Heart left ventricle (tissue), 16 donors: ENCODE results near the gene CLSTN2. TPM values are rescaled to one million over a fixed set of nuclear protein-coding genes. Genes with fewer than 3 reads are reported as not detected.

Experiments
- ATAC-seq, 4 donors: fragments of 200-7000 bp; cut with Tn5 transposase; one replicate each; pipeline ENCODE4 v1.9.1; 2020 to 2022; ENCODE audit warnings: moderate library complexity in 4 of 4, mild to moderate bottlenecking in 3 of 4, moderate number of reproducible peaks in 1 of 4
- DNase-seq, 5 donors: peaks; one replicate each; pipeline ENCODE4 v3.0.0-alpha.2; 2020
- H3K27ac ChIP-seq, 12 donors: fragments of 200-600 bp; sonication (generic) in 4 of 12; one replicate each; pipeline versions ENCODE4 v1.5.0 to v1.8.0; 2016 to 2022; ENCODE audit warnings: mild to moderate bottlenecking in 2 of 12
- H3K27me3 ChIP-seq, 9 donors: fragments of 200-600 bp; sonication (generic) in 2 of 9; one replicate each; pipeline versions ENCODE4 v1.5.1 to v1.8.0; 2016 to 2022; ENCODE audit warnings: mild to moderate bottlenecking in 3 of 9
- H3K36me3 ChIP-seq, 9 donors: fragments of 200-600 bp; sonication (generic) in 2 of 9; one replicate each; pipeline versions ENCODE4 v1.5.0 to v1.8.0; 2018 to 2022; ENCODE audit warnings: mild to moderate bottlenecking in 2 of 9
- H3K4me1 ChIP-seq, 12 donors: fragments of 200-600 bp; sonication (generic) in 4 of 12; one replicate each; pipeline versions ENCODE4 v1.5.0 to v1.8.0; 2016 to 2022; ENCODE audit warnings: mild to moderate bottlenecking in 3 of 12
- H3K4me3 ChIP-seq, 12 donors: fragments of 200-600 bp; sonication (generic) in 4 of 12; one replicate each; pipeline versions ENCODE4 v1.5.0 to v1.8.0; 2017 to 2022; ENCODE audit warnings: mild to moderate bottlenecking in 9 of 12, moderate library complexity in 4 of 12
- H3K9me3 ChIP-seq, 12 donors: fragments of 200-600 bp; sonication (generic) in 4 of 12; one replicate each; pipeline versions ENCODE4 v1.5.0 to v1.8.0; 2016 to 2022; ENCODE audit warnings: mild to moderate bottlenecking in 1 of 12
- CTCF ChIP-seq, 12 donors: fragments of 200-600 bp; sonication (generic) in 4 of 12; IDR thresholded peaks; one replicate each; pipeline versions ENCODE4 v1.5.0 to v1.8.0; 2018 to 2022; ENCODE audit warnings: antibody characterized with exemption in 12 of 12, mild to moderate bottlenecking in 5 of 12
- POLR2A ChIP-seq, 2 donors: fragments of 450-650 bp; IDR thresholded peaks; one replicate each; pipeline ENCODE4 v1.6.1; 2017; ENCODE audit warnings: antibody characterized with exemption in 2 of 2, mild to moderate bottlenecking in 2 of 2, moderate library complexity in 2 of 2
- WGBS, 4 donors: extraction: QIAGEN DNeasy Blood & Tissue Kit in 2 of 4; methylation state at CpG; one replicate each; pipeline versions ENCODE4 v1.1.5 to v1.1.7; 2013 to 2018; 5-methylcytosine and 5-hydroxymethylcytosine counted together
- intact Hi-C, 10 donors: fragments of 100-400 bp; cut with DNase I; formaldehyde crosslinking; loops; one replicate each; pipeline versions ENCODE4 v1.11.1 to v1.14.2; 2022
- polyA plus RNA-seq, 2 donors: library from polyadenylated mRNA; stranded (reverse); fragments of 200-250 nt; gene quantifications; one replicate each; pipeline ENCODE4 v1.2.3, GENCODE V29; 2013
- total RNA-seq, 9 donors: library from RNA; depleted of rRNA in 2 of 9; stranded (reverse); fragments of >200 nt in 2 of 9; fragmentation: NEBNext Ultra II Directional in 3 of 9; extraction: Animal tissue kit (Norgen Biotek cat#: 25700) in 3 of 9; gene quantifications; one replicate each; pipeline versions ENCODE4 v1.1.0 to v1.2.4, GENCODE V29; 2016 to 2023
- donor health status: ischemic (EF 13 %, LVEDD 7.1; RV severe dilation, severe dysfunction).
- donor health status: healthy with polysubstance abuse.
- donor health status: DM: no; HTN: yes; CAD: no.
- donor health status: DM: no; HTN: no; CAD: no.
- donor health status: ischemic (EF 25% LVEDD 6.9; RV normal size, moderate dysfunction).
- donor health status: ischemic (EF 25% LVEDD 5.7; RV mildly dilated, moderate dysfunction).
- donor health status: healthy.
- donor health status: DM: yes; HTN: yes; CAD: no.
- donor health status: ischemic (EF 35%, LVEDD 5.7; RV mildly dilated, moderate dysfunction).
- donor health status: nonischemic (EF 11% LVEDD 7.7; RV severe dilation, severe dysfunction).
- donor health status: DM: yes; HTN: yes; CAD: no.
- donor health status: PGD.
- donor health status: ischemic (EF 29% LVEDD 5.4; RV normal size, mild dysfunction).
- donor health status: nonischemic (EF 23%, LVEDD 6.1; RV moderate dilation, normal function).

The CLSTN2 gene
- total and polyA plus RNA-seq, 11 donors: 0.69 to 7.6 (median 3.9) TPM

GRCh38 chr3:140308535-140308934, 373.6 kb downstream of the CLSTN2 start:
- no peaks in the 10 kb centered on the region for H3K36me3 ChIP-seq
- no peak overlapping the region for H3K27ac ChIP-seq
- DNase-seq (no peak), ATAC-seq (peak in 1 of 4 donors; percentile 59)
- intact Hi-C loops: no loop called here
- WGBS, 4 donors: 47 to 78% (median 63%) methylated on average over 2 of the region's 2 CpGs
- H3K9me3 ChIP-seq: no peaks in the 10 kb centered on the region
- peaks cover 0 to 8% (median 0%) of the 10 kb centered on the region in 9 donors for H3K27me3 ChIP-seq
- peaks cover 0 to 3% (median 0%) of the 10 kb centered on the region in 12 donors for H3K4me1 ChIP-seq
- no peak for TF ChIP-seq POLR2A (IDR thresholded peaks at IDR 0.05)
- no peak for TF ChIP-seq CTCF (IDR thresholded peaks at IDR 0.05)
- H3K4me3 ChIP-seq: no peak overlapping the region

- Histone ChIP-seq H3K9me3 (no peaks in the 10 kb centered on the region), H3K27ac (no peak overlapping the region), H3K27me3 (peaks cover 0 to 4% (median 0%) of the 10 kb centered on the region in 9 donors), H3K4me1 (peaks cover 0 to 3% (median 0%) of the 10 kb centered on the region in 12 donors), H3K4me3 (no peak overlapping the region), H3K36me3 (no peaks in the 10 kb centered on the region)
- intact Hi-C loops: no loop called here
- ATAC-seq (no peak), DNase-seq (no peak)
- TF ChIP-seq CTCF (IDR thresholded peaks at IDR 0.05) (no peak), POLR2A (IDR thresholded peaks at IDR 0.05) (no peak)
- WGBS, 4 donors: 88 to 90% (median 89%) methylated on average over 5 of the region's 5 CpGs
Measured at GRCh38 chr3:140311428-140311827, 376.4 kb downstream of the CLSTN2 start.

- no peaks in the 10 kb centered on the region for H3K9me3 ChIP-seq
- no peaks in the 10 kb centered on the region for H3K4me1 ChIP-seq
- H3K4me3 ChIP-seq: no peak overlapping the region
- peaks cover 0 to 4% (median 0%) of the 10 kb centered on the region in 9 donors for H3K27me3 ChIP-seq
- DNase-seq: no peak
- TF ChIP-seq POLR2A (IDR thresholded peaks at IDR 0.05) (no peak), CTCF (IDR thresholded peaks at IDR 0.05) (no peak)
- no peak overlapping the region for H3K27ac ChIP-seq
- no peaks in the 10 kb centered on the region for H3K36me3 ChIP-seq
- intact Hi-C loops: no loop called here
- ATAC-seq: no peak
Measured at GRCh38 chr3:140315955-140316354, 381.0 kb downstream of the CLSTN2 start.

- no peaks in the 10 kb centered on the region for H3K9me3 ChIP-seq
- no peak overlapping the region for H3K4me3 ChIP-seq
- intact Hi-C loops: no loop called here
- no peak for DNase-seq
- TF ChIP-seq POLR2A (IDR thresholded peaks at IDR 0.05) (no peak), CTCF (IDR thresholded peaks at IDR 0.05) (no peak)
- no peaks in the 10 kb centered on the region for H3K36me3 ChIP-seq
- no peak for ATAC-seq
- no peak overlapping the region for H3K27ac ChIP-seq
- 29 to 44% (median 38%) methylated on average over 1 of the region's 1 CpG for WGBS, 4 donors
- H3K4me1 ChIP-seq: no peaks in the 10 kb centered on the region
- H3K27me3 ChIP-seq: peaks cover 0 to 4% (median 0%) of the 10 kb centered on the region in 9 donors
Measured at GRCh38 chr3:140316466-140316865, 381.5 kb downstream of the CLSTN2 start.
